Measurements from ENCODE around the gene DPCD.

Gene DPCD

DNA sequence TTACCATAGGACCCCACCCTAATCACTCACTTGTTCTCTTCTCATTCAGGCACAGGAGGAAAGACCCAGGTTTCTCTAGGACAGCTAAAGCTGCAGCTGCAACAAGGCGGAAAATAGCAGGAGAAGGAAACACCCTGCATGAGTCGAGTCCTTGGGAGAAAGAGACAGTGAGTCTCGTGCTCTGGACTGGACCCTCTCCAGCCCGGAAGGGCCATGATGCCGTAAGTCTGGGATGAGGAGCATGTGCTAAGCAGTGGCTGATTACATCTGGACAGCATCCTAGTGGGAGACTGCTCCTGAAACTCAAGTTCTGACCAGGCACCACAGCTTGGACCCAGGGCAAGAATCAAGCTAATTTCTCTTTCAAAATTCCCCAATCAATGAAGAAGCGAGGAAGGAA lies 67.4 kb downstream of the DPCD start:
- no peak overlapping the region for H3K4me3 ChIP-seq (ENCODE audit: low read depth, low read length)
- ChIA-PET POLR2A (no interaction called here), CTCF (interaction anchor here (1.1 kb wide), 1 partner anchor 188 kb away, joined by 3 read pairs; no protein-coding TSS in a partner anchor)
- no peak for DNase-seq (ENCODE audit: low read depth, low spot score)
- TF ChIP-seq, protein P1, sequence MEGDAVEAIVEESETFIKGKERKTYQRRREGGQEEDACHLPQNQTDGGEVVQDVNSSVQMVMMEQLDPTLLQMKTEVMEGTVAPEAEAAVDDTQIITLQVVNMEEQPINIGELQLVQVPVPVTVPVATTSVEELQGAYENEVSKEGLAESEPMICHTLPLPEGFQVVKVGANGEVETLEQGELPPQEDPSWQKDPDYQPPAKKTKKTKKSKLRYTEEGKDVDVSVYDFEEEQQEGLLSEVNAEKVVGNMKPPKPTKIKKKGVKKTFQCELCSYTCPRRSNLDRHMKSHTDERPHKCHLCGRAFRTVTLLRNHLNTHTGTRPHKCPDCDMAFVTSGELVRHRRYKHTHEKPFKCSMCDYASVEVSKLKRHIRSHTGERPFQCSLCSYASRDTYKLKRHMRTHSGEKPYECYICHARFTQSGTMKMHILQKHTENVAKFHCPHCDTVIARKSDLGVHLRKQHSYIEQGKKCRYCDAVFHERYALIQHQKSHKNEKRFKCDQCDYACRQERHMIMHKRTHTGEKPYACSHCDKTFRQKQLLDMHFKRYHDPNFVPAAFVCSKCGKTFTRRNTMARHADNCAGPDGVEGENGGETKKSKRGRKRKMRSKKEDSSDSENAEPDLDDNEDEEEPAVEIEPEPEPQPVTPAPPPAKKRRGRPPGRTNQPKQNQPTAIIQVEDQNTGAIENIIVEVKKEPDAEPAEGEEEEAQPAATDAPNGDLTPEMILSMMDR (IDR thresholded peaks at IDR 0.05; ENCODE audit: insufficient read depth, low read length, missing control alignments) = no peak

DNA sequence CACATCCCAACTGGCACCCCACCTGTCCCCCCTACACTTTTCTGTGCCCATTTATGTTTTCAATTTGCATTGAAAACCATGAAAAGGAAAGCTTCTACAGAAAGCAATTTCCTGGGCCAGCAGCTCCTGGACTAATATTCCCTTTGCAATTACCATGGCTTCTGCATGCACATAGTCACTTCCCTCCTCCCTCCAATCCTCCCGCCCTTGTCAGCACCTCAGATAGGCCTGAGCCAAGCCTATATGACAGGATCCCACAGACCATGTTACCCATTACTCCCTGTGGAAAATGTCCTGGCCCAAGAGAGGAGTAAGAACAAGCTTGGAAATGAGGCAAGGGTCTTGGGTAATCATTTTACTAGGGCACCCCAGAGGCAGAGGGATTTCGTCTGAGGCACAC lies 68.8 kb downstream of the DPCD start:
- no peak overlapping the region for H3K4me3 ChIP-seq (ENCODE audit: low read depth, low read length)
- ChIA-PET CTCF (interaction anchor here (0.9 to 1.1 kb wide), 4 partner anchors 8 to 442 kb away, joined by 3 to 4 read pairs (median 3); no protein-coding TSS in a partner anchor), POLR2A (no interaction called here)
- no peak for DNase-seq (ENCODE audit: low read depth, low spot score)
- TF ChIP-seq, protein P1 (IDR thresholded peaks at IDR 0.05; ENCODE audit: insufficient read depth, low read length, missing control alignments) = no peak

DNA sequence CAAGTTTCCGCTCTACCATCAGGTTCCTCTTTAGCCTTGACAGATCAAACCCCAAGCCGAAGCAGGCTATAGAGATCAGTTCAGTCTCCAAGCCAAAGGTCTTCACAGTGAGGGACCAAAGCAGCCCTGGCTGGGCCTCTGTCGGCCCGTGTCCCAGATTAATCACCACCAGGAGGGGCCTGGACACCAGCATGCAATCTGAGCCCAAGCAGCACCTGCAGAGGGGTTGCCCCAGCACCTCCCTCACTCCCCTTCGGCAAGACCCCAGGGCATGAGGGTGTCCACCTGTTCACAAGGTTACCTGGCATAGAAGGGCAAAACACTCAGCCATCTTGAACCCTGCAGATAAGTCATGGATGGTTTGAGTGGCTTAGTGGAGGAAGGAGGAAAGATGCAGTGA lies 70.9 kb downstream of the DPCD start:
- H3K4me3 ChIP-seq (ENCODE audit: low read depth, low read length) = no peak overlapping the region
- DNase-seq (ENCODE audit: low read depth, low spot score) = no peak
- CTCF ChIA-PET = no interaction called here
- POLR2A ChIA-PET = no interaction called here
- TF ChIP-seq, protein P1 (IDR thresholded peaks at IDR 0.05; ENCODE audit: insufficient read depth, low read length, missing control alignments) = no peak
